ENCODE measurements around the gene PCNX1.

Gene PCNX1

GRCh38 chr14:71049435-71050133 lies 142.3 kb downstream of the PCNX1 start:
- TF ChIP-seq TAF1 (IDR thresholded peaks at IDR 0.05; ENCODE audit: borderline replicate concordance, insufficient read depth, low read length) (no peak), SIN3A (IDR thresholded peaks at IDR 0.05; ENCODE audit: borderline replicate concordance, insufficient read depth, low read length) (no peak), FOXP2 (optimal IDR thresholded peaks at IDR 0.05; ENCODE audit: borderline replicate concordance, extremely low read depth, extremely low read length, insufficient read depth) (no peak), REST (IDR thresholded peaks at IDR 0.05; ENCODE audit: insufficient read depth in 1 of 2, low read depth in 2 of 2, low read length in 2 of 2) (no peak), POLR2AphosphoS5 (IDR thresholded peaks at IDR 0.05; ENCODE audit: low read depth, low read length) (no peak)

GRCh38 chr14:71050227-71050823 lies 143.1 kb downstream of the PCNX1 start:
- TF ChIP-seq TAF1 (IDR thresholded peaks at IDR 0.05; ENCODE audit: borderline replicate concordance, insufficient read depth, low read length) (no peak), REST (IDR thresholded peaks at IDR 0.05; ENCODE audit: insufficient read depth in 1 of 2, low read depth in 2 of 2, low read length in 2 of 2) (no peak), SIN3A (IDR thresholded peaks at IDR 0.05; ENCODE audit: borderline replicate concordance, insufficient read depth, low read length) (no peak), FOXP2 (optimal IDR thresholded peaks at IDR 0.05; ENCODE audit: borderline replicate concordance, extremely low read depth, extremely low read length, insufficient read depth) (no peak), POLR2AphosphoS5 (IDR thresholded peaks at IDR 0.05; ENCODE audit: low read depth, low read length) (no peak)

GRCh38 chr14:71054706-71055105 lies 147.4 kb downstream of the PCNX1 start:
- TF ChIP-seq POLR2AphosphoS5 (IDR thresholded peaks at IDR 0.05; ENCODE audit: low read depth, low read length) (no peak), SIN3A (IDR thresholded peaks at IDR 0.05; ENCODE audit: borderline replicate concordance, insufficient read depth, low read length) (no peak), TAF1 (IDR thresholded peaks at IDR 0.05; ENCODE audit: borderline replicate concordance, insufficient read depth, low read length) (no peak), REST (IDR thresholded peaks at IDR 0.05; ENCODE audit: insufficient read depth in 1 of 2, low read depth in 2 of 2, low read length in 2 of 2) (no peak), FOXP2 (optimal IDR thresholded peaks at IDR 0.05; ENCODE audit: borderline replicate concordance, extremely low read depth, extremely low read length, insufficient read depth) (no peak)

GRCh38 chr14:71056168-71056567 lies 148.9 kb downstream of the PCNX1 start:
- no peak for TF ChIP-seq TAF1 (IDR thresholded peaks at IDR 0.05; ENCODE audit: borderline replicate concordance, insufficient read depth, low read length)
- TF ChIP-seq SIN3A (IDR thresholded peaks at IDR 0.05; ENCODE audit: borderline replicate concordance, insufficient read depth, low read length): no peak
- TF ChIP-seq REST (IDR thresholded peaks at IDR 0.05; ENCODE audit: insufficient read depth in 1 of 2, low read depth in 2 of 2, low read length in 2 of 2): no peak
- no peak for TF ChIP-seq FOXP2 (optimal IDR thresholded peaks at IDR 0.05; ENCODE audit: borderline replicate concordance, extremely low read depth, extremely low read length, insufficient read depth)
- TF ChIP-seq POLR2AphosphoS5 (IDR thresholded peaks at IDR 0.05; ENCODE audit: low read depth, low read length): no peak

Measured in PFSK-1 (cell line).